Activated naive CD4-positive, alpha-beta T cell treated with anti-CD3 and anti-CD28 coated beads, Interleukin-2, amount 50 U/mL, for 72 hours (primary cell): Measurements from ENCODE around the gene PSKH1. TPM values are rescaled to one million over a fixed set of nuclear protein-coding genes. Genes with fewer than 3 reads are reported as not detected.
"Not testable (repeated sequence)": the region's sequence is repeated elsewhere in the genome, so short reads cannot be mapped to it uniquely, and the experiment has no call there.

Experiments used
- ATAC-seq, 2 donors: fragments of 150-1000 bp; cut with Tn5 transposase; 2 replicates each; pipeline ENCODE4 v1.10.0; 2021; ENCODE audit warnings: mild to moderate bottlenecking in 2 of 2, moderate library complexity in 2 of 2
- DNase-seq, 2 donors: peaks; one replicate each; pipeline ENCODE4 v3.0.0; 2021 to 2022; ENCODE audit warnings: low spot score in 2 of 2
- H3K27ac Mint-ChIP-seq, 2 donors: one replicate each; pipeline ENCODE4 v1.8.0; 2022; ENCODE audit warnings: mild to moderate bottlenecking in 2 of 2, mixed read lengths in 2 of 2
- H3K36me3 Mint-ChIP-seq, 2 donors: one replicate each; pipeline ENCODE4 v1.8.0; 2022; ENCODE audit warnings: mixed read lengths in 2 of 2
- H3K9me3 Mint-ChIP-seq, 2 donors: one replicate each; pipeline ENCODE4 v1.8.0; 2022; ENCODE audit warnings: mixed read lengths in 2 of 2
- total RNA-seq, 2 donors: library from RNA; stranded (reverse); gene quantifications; one replicate each; pipeline ENCODE4 v1.2.3, GENCODE V29; 2022

Gene PSKH1
- total RNA-seq, 2 donors from 2014 or later = 3.5 to 11.6 TPM

GRCh38 chr16:67927131-67927941 is 34.3 kb downstream of the PSKH1 start:
- Mint-ChIP-seq H3K9me3 (no peaks in the 10 kb centered on the region), H3K27ac (peak overlapping the region in 1 of 2 donors; percentile 76), H3K36me3 (no peaks in the 10 kb centered on the region)
- no peak for ATAC-seq
- DNase-seq = no peak

- H3K9me3 Mint-ChIP-seq = no peaks in the 10 kb centered on the region
- no peaks in the 10 kb centered on the region for H3K36me3 Mint-ChIP-seq
- peak overlapping the region; percentile 68 to 76 for H3K27ac Mint-ChIP-seq
- ATAC-seq (peak; percentile 5 to 6), DNase-seq (no peak)
Measured at GRCh38 chr16:67928147-67928546, 35.1 kb downstream of the PSKH1 start.

- DNase-seq (peak; percentile 78 to 84), ATAC-seq (peak; percentile 83 to 85)
- Mint-ChIP-seq H3K27ac (peak overlapping the region in 1 of 2 donors; percentile 76), H3K9me3 (no peaks in the 10 kb centered on the region), H3K36me3 (peaks cover 3% of the 10 kb centered on the region in 2 donors)
Measured at GRCh38 chr16:67928561-67929364, 35.7 kb downstream of the PSKH1 start.

GRCh38 chr16:67930191-67930590 is 37.1 kb downstream of the PSKH1 start:
- H3K27ac Mint-ChIP-seq = no peak overlapping the region
- H3K9me3 Mint-ChIP-seq = no peaks in the 10 kb centered on the region
- H3K36me3 Mint-ChIP-seq = peaks cover 12 to 16% of the 10 kb centered on the region in 2 donors
- DNase-seq (no peak), ATAC-seq (no peak)

GRCh38 chr16:67930678-67931211 is 37.7 kb downstream of the PSKH1 start:
- Mint-ChIP-seq H3K27ac (peak overlapping the region in 1 of 2 donors; percentile 71), H3K36me3 (peaks cover 18 to 21% of the 10 kb centered on the region in 2 donors), H3K9me3 (no peaks in the 10 kb centered on the region)
- no peak for ATAC-seq
- no peak for DNase-seq

- H3K36me3 Mint-ChIP-seq = peaks cover 29 to 30% of the 10 kb centered on the region in 2 donors
- no peaks in the 10 kb centered on the region for H3K9me3 Mint-ChIP-seq
- ATAC-seq (no peak), DNase-seq (no peak)
- H3K27ac Mint-ChIP-seq = peak within 1 kb of the TSS; percentile 65 to 71
Measured at GRCh38 chr16:67931712-67932461, 38.8 kb downstream of the PSKH1 start, which contains the start of gene CTRL. Gene CTRL, minus strand, starts transcription at chr16:67931862. Its CDS starts 10 bp downstream, at chr16:67931852.

- Mint-ChIP-seq H3K36me3 (peaks cover 34 to 35% of the 10 kb centered on the region in 2 donors), H3K27ac (peak overlapping the region; percentile 65 to 71), H3K9me3 (no peaks in the 10 kb centered on the region)
- ATAC-seq (no peak), DNase-seq (no peak)
Measured at GRCh38 chr16:67932462-67932840, 39.4 kb downstream of the PSKH1 start.

- Mint-ChIP-seq H3K36me3 (peaks cover 34 to 36% of the 10 kb centered on the region in 2 donors), H3K27ac (peak overlapping the region in 1 of 2 donors; percentile 99), H3K9me3 (no peaks in the 10 kb centered on the region)
- DNase-seq (no peak), ATAC-seq (no peak)
Measured at GRCh38 chr16:67933805-67934204, 40.8 kb downstream of the PSKH1 start.

- no peak for DNase-seq
- no peak for ATAC-seq
- no peaks in the 10 kb centered on the region for H3K9me3 Mint-ChIP-seq
- peaks cover 34 to 36% of the 10 kb centered on the region in 2 donors for H3K36me3 Mint-ChIP-seq
- peak overlapping the region; percentile 95 to 99 for H3K27ac Mint-ChIP-seq
Measured at GRCh38 chr16:67934306-67935100, 41.4 kb downstream of the PSKH1 start.

- Mint-ChIP-seq H3K27ac (peak overlapping the region; percentile 95 to 99), H3K9me3 (no peaks in the 10 kb centered on the region), H3K36me3 (peaks cover 34 to 40% of the 10 kb centered on the region in 2 donors)
- ATAC-seq = no peak
- no peak for DNase-seq
Measured at GRCh38 chr16:67935101-67935401, 42.0 kb downstream of the PSKH1 start.

GRCh38 chr16:67935402-67936123 is 42.5 kb downstream of the PSKH1 start:
- peaks cover 34 to 42% of the 10 kb centered on the region in 2 donors for H3K36me3 Mint-ChIP-seq
- peak; percentile 91 to 96 for DNase-seq
- ATAC-seq = peak; percentile 93 to 94
- no peaks in the 10 kb centered on the region for H3K9me3 Mint-ChIP-seq
- peak overlapping the region; percentile 95 to 99 for H3K27ac Mint-ChIP-seq

GRCh38 chr16:67936124-67936879 is 43.2 kb downstream of the PSKH1 start, which contains the start of gene PSMB10:
Gene PSMB10, minus strand, starts transcription at chr16:67936850. Its CDS starts 101 bp downstream, at chr16:67936749.
- Mint-ChIP-seq H3K36me3 (peaks cover 34 to 42% of the 10 kb centered on the region in 2 donors), H3K27ac (peak within 1 kb of the TSS; percentile 95 to 99), H3K9me3 (no peaks in the 10 kb centered on the region)
- DNase-seq (no peak), ATAC-seq (peak; percentile 1 to 62)

GRCh38 chr16:67936880-67937605 is 44.0 kb downstream of the PSKH1 start:
- Mint-ChIP-seq H3K9me3 (no peaks in the 10 kb centered on the region), H3K36me3 (peaks cover 34 to 48% of the 10 kb centered on the region in 2 donors), H3K27ac (peak overlapping the region; percentile 95 to 99)
- ATAC-seq = peak in 1 of 2 donors; percentile 62
- DNase-seq = peak; percentile 73 to 85

GRCh38 chr16:67937713-67938112 is 44.7 kb downstream of the PSKH1 start:
- H3K9me3 Mint-ChIP-seq, ATAC-seq, DNase-seq: not testable (repeated sequence)
- Mint-ChIP-seq H3K27ac (peak overlapping the region; percentile 9 to 95), H3K36me3 (peaks cover 34 to 48% of the 10 kb centered on the region in 2 donors)
